ENCODE measurements around the gene MYOF.

The MYOF gene

DNA sequence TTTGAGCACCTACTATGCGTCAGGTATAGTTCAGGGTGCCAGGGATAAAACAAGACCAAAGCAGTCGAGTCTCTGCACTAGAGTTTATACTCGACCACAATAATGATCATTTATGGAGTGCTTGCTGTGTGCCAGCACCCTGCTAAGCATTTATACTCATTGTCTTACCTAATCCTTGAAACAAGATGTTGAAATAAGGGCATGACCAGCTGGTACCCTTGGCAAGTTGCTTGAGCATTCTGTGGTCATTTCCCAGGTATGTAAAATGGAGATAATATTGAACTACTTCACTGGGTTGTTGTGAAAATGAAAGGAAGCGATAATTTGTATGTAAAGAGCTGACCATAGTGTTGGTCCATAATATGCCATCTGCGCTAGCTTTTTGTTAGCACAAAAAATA, 223.0 kb downstream of the MYOF start:
- H3K36me3 Mint-ChIP-seq (ENCODE audit: low read depth) = no peaks in the 10 kb centered on the region
- H3K4me1 Mint-ChIP-seq = no peaks in the 10 kb centered on the region
- DNase-seq (no peak), ATAC-seq (no peak)
- peaks cover 3% of the 10 kb centered on the region for H3K27me3 Mint-ChIP-seq
- H3K4me3 Mint-ChIP-seq = no peak overlapping the region
- H3K27ac Mint-ChIP-seq = no peak overlapping the region
- no peaks in the 10 kb centered on the region for H3K9me3 Mint-ChIP-seq
